T-helper 1 cell (primary cell): ENCODE results near the gene TGIF2.
"Not testable (repeated sequence)": the region's sequence is repeated elsewhere in the genome, so short reads cannot be mapped to it uniquely, and the experiment has no call there.

Experiments
- DNase-seq, 5 donors: peaks; one replicate each; pipeline ENCODE4 v3.0.0-alpha.2; 2012 to 2020

The TGIF2 gene

DNA sequence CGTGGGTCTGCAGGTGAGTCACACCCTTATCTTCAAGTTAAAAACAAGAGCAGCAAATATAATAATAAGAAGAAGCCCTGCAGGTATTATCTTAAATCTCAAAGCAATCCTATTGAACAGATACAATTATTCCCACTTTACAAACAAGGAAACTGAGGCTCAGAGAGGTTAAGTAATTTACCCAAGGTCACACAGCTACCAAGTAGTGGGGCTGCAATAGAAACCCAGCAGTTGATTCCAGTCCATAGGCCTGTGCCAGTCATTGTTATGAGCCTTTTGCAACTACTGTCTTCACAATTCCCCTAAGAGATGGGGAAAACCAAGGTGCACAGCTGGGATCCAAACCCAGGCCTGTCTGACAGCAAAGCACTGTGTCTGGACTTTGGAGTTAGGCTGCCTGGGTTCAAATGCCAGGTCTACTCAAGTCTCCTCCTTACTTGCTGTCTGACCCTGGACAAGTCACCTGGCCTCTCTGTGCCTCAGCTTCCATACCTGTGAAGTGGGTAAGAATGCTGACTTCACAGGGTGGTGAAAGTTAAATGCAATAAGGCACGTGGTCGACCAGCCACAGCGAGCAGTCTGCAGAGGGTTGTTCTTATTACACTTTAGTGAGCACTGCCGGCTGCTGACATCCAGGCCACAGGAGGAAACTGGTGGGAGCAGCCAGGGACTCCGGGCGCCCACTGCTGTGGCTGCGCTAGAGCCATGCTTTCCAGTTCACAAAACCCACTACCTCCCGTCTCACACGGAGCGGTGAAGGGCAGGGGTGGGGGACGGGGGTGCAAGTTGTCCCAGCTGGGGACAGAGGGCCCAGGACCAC lies 26.0 kb upstream of the TGIF2 start:
- DNase-seq = no peak

DNA sequence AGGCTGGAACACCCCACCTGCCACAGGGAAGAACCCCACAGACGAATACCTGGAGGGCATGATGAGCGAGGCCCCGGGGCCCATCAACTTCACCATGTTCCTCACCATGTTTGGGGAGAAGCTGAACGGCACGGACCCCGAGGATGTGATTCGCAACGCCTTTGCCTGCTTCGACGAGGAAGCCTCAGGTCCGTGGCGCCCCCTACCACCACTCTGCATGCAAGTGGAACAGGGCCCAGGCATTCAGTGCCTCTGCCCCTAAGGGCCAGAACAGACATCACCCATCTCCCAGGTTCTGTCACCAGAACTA lies 25.4 kb upstream of the TGIF2 start:
- DNase-seq = no peak

DNA sequence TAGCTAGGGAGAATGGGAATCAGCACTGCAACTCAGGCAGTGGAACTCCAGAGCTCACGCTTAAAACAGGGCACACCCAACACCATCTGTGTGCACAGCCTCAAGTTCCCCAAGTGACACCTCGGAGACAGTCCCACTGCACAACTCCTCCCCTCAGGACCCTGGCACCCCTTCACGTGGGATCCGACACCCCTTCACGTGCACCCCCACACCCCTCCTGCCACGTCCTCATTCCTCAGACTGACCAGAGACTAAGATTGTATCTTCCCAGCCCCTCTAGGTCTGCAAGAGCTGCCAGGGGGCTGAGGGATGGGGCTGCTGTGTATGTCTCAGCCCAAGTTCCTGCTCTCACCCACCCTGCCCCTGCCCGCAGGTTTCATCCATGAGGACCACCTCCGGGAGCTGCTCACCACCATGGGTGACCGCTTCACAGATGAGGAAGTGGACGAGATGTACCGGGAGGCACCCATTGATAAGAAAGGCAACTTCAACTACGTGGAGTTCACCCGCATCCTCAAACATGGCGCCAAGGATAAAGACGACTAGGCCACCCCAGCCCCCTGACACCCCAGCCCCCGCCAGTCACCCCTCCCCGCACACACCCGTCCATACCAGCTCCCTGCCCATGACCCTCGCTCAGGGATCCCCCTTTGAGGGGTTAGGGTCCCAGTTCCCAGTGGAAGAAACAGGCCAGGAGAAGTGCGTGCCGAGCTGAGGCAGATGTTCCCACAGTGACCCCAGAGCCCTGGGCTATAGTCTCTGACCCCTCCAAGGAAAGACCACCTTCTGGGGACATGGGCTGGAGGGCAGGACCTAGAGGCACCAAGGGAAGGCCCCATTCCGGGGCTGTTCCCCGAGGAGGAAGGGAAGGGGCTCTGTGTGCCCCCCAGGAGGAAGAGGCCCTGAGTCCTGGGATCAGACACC lies 24.4 kb upstream of the TGIF2 start:
- no peak for DNase-seq

DNA sequence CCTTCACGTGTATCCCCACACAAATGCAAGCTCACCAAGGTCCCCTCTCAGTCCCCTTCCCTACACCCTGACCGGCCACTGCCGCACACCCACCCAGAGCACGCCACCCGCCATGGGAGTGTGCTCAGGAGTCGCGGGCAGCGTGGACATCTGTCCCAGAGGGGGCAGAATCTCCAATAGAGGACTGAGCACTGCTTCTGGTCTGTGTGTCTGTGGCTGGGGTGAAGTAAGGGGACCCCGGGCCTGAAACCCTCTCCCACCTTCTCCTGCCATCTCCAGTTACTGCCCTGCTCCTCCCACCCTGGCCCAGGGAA lies 23.8 kb upstream of the TGIF2 start:
- DNase-seq = no peak

DNA sequence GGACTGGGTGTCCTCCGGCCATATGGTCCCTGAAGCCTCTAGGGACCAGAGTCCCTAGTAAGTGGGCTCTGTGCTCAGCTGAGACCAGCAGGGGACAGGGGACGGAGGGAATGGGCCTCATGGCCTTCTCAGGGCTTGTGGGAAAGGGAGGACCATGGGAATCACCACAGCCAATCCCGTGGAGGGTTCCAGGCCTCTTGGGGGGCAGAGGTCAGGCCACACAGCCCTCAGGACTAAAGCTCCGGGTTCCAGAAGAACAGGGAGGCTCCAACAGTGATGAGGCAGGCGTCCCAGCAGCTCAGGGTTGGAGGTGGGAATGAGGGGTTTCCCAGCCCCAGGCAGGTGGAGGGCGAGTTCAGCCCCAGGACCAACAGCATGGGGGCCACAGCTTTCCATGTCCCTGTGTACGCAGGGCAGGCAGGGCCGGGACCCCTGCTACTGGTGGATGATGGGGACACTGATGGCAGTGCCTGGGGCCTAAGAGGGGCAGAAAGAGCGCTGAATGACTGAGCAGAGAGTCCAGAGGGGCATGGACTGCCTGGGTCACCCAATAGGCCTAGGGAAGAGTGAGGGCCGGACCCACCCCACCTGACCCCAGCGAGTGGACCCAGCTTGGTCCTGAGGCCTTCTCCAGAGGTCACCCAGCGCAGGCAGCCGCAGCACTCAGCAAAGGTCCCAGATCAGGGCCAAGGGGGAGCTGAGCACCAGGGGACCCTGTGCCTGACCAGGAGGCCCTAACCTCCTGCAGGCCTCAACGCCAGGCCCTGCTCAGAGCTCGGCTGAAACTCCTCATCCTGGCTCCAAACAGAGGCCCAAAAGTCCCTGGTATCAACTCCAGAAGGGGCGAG lies 23.2 kb upstream of the TGIF2 start:
- DNase-seq = no peak

DNA sequence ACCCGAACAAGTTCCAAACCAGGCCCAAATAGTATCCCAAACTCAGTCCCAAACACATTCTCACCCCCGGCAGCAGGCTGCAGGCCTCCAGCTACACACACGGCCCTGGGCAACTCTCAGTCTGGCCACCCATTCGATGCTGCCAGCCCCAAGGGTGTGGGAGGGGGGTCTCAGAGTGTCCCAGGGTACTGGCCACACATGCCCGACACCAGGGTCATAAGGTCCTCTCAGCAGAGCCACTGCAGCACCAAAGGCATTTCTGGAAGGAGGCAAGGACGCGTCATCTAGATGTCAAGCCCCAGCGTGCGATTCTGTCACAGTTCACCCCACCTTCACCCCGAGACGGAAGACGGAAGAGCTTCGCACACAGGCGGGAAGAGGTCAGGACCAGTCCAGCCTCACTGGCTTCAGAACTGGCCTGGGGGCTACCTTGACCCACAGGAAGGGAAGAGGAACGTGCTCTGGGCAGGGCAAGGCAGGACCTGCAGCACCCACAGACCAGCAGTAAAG lies 22.6 kb upstream of the TGIF2 start:
- no peak for DNase-seq

DNA sequence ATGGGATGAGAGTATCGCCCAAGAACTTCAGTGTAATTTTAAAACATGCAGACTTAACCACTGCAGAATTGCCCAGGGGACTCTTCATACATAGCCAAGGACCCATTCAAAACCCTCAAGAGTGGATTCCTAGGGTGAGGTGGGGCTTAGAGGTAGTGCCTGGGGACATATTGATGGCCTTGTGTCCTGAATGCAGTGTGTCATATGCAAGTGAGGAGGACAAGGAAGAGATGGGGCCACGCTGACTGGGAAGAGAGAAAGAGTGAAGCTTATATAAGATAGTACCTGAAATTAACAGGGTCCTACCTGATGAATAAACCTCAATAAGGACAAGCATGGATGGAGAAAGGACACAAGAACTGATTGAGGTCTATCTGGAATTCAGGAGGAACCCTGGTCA lies 18.1 kb upstream of the TGIF2 start:
- no peak for DNase-seq

DNA sequence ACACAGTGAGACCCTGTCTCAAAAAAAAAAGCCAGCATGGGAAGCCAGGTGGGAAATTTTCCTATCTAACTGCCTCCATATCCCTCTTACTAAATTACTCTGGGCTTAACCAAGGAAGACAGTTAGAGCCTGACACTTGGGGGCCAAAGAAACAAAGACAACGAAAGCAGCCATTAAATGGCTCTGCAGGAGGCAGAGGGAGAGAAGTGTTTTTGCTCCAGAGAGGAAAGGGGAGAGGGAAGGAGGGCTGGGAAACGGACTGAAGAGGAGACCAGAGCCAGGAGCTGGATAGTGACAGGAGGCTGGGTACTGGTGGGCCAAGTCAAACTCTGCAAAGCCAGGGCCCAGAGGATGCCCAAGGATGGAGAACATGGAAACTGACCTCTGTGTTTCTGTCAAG lies 10.7 kb upstream of the TGIF2 start:
- DNase-seq = no peak

DNA sequence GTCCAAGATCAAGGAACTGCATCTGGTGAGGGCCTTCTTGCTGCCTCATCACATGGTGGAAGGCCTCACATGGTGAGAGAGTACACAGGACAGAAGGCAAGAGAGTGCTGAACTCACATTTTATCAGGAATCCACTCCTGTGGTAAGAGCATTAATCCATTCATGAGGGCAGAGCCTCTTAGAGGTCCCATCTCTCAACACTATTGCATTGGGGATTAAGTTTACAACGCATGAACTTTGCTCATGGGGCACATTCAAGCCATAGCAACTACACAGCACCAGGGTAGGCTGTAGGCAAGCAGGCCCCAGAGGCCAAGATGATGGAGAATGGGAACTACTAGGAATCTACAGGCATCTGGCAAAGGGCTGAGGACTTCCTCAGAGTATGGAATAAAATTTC lies 10.0 kb upstream of the TGIF2 start:
- no peak for DNase-seq

DNA sequence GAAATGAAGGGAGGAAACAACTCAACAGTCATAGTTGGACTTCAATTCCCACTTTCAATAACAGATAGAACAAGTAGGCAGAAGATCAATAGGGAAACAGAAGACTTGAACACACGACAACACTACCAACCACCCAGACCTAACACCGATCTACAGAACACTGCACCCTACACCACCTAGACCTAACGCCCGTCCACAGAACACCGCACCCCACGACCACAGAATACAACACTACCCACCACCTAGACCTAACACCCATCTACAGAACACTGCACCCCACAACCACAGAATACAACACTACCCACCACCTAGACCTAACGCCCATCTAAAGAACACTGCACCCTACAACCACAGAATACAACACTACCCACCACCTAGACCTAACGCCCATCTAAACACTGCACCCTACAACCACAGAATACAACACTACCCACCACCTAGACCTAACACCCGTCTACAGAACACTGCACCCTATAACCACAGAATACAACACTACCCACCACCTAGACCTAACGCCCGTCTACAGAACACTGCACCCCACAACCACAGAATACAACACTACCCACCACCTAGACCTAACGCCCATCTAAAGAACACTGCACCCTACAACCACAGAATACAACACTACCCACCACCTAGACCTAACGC lies 9.2 kb upstream of the TGIF2 start:
- DNase-seq = not testable (repeated sequence)

DNA sequence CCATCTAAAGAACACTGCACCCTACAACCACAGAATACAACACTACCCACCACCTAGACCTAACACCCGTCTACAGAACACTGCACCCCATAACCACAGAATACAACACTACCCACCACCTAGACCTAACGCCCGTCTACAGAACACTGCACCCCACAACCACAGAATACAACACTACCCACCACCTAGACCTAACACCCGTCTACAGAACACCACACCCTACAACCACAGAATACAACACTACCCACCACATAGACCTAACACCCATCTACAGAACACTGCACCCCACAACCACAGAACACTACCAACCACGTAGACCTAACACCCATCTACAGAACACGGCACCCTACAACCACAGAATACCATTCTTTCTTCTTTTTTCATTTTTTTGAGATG lies 8.7 kb upstream of the TGIF2 start:
- not testable (repeated sequence) for DNase-seq

DNA sequence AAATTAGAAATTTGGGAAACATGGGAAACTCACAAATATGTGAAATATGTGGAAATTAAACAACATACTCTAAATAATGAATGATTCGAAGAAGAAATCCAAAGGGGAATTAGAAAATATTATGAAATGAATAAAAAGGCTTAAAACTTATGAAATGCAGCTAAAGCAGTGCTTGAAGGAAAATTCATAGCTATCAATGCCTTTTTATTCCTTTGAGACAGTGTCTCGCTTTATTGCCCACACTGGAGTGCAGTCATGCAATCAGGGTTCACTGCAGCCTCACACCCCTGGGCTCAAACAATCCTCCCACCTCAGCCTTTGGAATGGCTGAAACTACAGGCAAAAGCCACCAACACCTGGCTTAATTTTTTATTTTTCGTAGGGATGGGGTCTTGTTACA lies 7.9 kb upstream of the TGIF2 start:
- no peak for DNase-seq

DNA sequence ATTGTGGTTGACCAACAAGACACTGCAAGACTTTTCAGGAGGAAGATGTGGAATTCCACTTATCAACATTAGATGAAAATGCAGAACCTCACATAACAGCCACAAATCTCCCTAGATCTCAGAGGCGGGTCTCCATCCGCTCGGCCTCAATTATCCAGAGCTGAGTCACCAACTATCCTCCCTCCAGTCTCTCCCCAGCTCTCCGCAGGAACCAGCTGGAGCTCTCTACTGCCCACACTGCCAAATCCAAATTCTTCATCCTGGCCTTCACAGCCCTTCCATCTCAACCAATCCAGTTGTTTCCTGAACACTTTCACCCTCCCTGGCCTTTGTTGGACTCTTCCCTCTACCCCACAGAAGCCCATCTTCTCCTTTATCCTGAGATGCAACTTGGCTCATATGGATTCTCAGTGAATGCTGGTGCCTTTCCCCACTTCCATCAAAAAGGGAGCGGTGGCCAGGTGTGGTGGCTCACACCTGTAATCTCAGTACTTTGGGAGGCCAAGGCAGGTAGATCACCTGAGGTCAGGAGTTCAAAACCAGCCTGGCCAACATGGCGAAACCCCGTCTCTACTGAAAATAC lies 3.5 kb upstream of the TGIF2 start:
- DNase-seq = no peak

DNA sequence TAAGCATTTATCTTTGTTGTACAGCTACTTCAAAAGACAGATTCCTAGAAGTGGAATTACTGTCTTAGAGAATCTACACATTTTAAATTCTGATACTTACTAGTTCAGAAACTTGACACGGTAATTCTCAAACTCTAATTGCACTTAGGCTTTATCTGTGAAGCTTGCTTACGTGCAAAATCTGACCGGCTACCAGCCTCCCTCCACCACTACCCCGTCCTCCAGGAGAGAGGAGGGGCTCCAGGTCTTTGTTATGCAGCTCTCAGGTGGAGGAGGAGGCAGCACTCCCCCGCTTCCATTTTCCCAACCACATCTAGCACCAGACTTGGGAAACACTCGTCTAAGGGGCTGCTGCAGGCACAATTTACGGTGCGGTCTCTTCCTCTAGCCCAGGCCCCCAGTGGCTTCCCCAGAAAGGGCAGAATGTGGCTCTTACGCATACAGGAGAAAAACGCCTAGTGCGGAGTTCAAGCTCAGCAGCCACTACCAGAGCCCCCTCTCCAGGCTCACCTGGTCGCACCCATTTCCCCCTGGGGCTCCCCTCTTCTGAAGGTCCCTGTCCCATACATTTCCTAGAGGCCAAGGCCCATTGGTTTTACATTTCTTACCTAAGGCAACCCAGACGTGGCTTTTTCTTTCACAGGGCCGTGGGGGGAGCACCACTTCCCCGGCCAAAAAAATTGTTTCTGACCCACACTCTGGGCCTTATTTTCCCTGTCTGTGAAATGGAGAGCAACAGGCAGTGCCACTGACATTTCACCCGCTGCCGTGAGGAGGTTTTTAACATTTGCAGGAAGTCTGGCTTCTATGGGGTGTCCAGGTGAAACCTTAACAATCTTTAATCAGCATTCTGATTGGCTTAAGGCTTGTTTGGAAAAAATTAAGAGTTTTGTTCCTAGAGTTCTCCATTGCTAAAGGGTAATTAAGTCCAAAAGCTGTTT lies 1.6 kb upstream of the TGIF2 start:
- DNase-seq = no peak

DNA sequence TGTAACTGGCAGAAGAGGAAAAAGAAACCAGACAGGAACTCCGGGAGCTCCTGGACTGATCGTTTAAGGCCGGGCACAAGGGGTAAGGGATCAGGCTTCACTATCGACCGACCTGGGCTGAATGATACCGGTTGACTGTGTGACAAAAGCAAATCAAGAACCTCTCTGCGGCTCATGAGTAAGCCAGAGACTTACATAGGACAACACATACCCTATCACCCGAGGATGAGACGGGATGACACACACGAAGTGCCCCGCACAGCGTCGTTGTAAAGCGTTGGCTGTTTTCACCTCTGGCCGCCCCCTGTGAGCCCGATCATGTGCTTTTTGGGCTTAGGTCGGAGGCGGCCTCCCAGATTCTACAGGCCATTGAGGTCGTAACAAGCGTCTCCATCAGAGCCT lies 695 bp upstream of the TGIF2 start:
- peak; percentile 22 to 63 (median 56) for DNase-seq

DNA sequence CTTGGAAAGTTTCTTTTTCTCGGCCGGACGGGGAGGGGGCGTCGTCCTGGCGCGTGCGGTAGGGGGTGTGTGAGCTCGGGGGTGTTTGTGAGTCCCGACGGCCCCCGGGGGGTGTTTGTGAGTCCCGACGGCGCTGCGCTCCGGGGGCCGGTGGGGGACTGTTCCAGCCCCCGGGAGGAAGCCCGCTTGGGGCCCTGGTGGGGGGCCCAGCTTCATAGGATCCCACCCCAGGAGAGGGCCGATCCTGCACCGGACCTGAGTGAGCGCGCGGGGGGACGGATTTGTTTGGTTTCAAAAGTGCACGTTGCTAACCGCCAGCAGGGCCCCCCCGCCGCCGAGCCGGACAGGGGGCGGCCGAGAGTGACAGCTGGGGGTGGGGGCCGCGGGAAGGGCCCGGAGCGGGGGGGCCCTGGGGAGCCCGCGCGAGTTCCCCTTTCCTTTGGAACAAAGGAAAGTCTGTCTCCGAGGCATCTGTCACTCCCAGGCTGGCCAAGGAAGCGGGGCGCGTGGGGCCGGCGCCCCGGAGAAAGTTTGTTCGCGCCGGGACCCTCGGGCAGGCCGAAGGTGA lies 485 bp downstream of the TGIF2 start:
- peak in 3 of 5 donors; percentile 22 to 39 (median 34) for DNase-seq

DNA sequence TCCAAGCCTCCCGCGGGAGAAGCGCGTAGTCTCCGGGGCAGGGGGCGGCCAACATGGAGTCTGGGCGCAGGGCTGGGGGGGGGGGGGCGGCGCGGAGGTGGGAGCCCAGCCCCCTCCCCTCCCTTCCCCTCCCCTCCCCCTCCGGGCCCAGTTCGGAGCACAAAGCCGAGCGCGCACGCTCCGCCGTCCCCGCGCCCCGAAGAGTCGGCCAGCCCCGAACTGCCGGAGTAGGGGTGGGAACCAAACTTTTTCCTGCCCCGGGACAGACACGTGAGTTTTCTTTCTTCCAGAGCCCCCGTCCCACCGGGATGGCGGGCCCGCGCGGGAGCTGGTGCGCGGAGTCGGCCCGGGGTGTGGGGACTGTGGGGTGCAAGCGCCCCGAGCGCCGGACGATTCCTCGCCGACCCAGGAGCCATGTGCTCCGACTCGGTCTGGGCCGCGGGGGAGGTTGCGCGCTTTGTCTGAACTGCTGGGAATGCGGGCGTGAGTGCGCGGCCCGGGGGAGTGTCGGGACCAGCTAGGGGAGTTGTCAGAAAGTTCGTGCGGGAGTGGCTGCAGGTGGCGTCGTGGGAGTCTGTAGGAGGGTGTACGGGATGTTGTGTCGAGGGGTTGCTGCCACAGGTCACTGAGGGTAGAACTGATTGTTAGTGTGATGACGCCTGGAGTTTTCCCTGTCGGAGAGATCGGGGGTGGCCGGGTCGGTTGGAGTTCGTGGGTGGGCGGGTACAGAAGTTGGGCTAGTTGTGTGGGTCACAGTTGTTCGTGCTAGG lies 1.2 kb downstream of the TGIF2 start:
- DNase-seq = peak; percentile 28 to 44 (median 35)

DNA sequence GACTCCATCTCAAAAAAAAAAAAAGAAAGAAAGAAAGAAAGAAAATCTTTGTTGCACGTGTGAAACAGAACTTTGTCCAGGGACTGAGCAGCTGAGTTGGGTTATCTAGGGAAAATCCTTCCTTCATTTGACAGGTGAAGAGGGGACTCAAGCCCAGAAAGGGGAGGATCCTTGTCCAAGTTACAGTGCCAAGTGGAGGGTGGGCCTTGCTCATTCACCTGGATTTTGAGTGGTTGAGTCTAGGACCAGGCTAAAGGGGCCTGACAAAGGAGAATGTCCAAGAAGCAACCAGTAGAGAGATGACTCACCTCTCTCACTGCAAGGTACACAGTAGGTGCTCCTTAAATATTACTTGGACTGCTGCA lies 2.7 kb downstream of the TGIF2 start:
- DNase-seq = no peak

DNA sequence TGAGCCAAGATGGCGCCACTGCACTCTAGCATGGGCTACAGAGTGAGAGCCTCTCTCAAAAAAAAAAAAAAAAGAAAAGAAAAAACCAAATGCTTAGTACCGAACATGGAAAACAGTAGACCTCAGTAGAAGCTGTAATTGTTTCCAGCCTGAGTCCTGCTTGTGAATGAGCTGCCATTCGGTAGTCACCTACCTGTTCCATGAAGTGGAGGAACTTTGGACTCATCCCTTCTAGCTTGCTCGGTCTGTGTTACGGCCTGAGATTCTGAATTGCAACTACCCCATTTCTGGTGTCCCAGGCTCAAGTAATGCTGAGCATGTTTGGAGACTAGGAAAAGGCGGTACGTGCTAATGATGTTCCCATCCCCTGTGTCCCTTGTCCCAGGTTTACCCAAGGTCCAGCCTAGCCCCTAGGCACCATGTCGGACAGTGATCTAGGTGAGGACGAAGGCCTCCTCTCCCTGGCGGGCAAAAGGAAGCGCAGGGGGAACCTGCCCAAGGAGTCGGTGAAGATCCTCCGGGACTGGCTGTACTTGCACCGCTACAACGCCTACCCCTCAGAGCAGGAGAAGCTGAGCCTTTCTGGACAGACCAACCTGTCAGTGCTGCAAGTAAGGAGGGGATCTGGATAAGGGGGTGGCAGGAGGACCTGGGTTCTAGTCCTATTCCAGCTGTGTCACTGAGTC lies 5.1 kb downstream of the TGIF2 start:
- no peak for DNase-seq
